ENCODE data around the gene CCT6B.
"Not testable (repeated sequence)": the region's sequence is repeated elsewhere in the genome, so short reads cannot be mapped to it uniquely, and the experiment has no call there.

CCT6B gene, protein sequence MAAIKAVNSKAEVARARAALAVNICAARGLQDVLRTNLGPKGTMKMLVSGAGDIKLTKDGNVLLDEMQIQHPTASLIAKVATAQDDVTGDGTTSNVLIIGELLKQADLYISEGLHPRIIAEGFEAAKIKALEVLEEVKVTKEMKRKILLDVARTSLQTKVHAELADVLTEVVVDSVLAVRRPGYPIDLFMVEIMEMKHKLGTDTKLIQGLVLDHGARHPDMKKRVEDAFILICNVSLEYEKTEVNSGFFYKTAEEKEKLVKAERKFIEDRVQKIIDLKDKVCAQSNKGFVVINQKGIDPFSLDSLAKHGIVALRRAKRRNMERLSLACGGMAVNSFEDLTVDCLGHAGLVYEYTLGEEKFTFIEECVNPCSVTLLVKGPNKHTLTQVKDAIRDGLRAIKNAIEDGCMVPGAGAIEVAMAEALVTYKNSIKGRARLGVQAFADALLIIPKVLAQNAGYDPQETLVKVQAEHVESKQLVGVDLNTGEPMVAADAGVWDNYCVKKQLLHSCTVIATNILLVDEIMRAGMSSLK

DNA sequence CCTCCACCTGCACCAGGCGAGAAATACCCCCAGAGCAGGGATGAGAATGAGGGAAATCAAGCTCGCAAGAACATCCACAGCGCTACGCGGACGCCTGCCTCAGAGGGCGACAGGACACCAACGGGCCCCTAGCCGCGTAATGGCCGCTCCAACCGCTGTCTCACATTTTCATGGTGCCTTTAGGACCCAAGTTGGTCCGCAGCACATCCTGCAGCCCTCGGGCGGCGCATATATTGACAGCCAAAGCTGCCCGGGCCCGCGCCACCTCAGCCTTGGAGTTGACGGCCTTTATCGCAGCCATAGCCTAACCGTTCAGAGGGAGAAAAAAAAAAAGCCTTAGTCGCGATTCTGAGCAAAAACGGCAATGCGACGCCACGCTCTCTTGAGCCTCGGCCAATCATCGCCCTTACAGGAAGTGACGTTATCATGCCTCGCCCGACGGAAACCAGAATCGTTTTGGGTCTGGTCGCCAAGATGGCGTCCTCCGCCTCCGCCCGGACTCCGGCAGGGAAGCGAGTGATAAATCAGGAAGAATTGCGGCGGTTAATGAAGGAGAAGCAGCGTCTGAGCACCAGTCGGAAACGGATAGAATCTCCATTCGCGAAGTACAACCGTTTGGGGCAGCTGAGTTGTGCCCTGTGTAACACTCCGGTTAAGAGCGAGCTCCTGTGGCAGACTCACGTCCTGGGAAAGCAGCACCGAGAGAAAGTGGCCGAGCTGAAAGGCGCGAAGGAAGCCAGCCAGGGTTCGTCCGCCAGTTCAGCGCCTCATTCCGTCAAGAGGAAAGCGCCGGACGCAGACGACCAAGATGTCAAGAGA is at the start of gene CCT6B, which contains the start of gene ZNF830:
Gene CCT6B, minus strand, starts transcription at position 368 of the 819 bp plus-strand sequence. Its CDS starts 67 bp downstream, at position 301.
Gene ZNF830, plus strand, starts transcription at position 448 of the 819 bp plus-strand sequence. Its CDS starts 27 bp downstream, at position 475.
- DNase-seq (ENCODE audit: low read depth in 1 of 2, low spot score in 1 of 2) = peak; percentile 66 to 74

DNA sequence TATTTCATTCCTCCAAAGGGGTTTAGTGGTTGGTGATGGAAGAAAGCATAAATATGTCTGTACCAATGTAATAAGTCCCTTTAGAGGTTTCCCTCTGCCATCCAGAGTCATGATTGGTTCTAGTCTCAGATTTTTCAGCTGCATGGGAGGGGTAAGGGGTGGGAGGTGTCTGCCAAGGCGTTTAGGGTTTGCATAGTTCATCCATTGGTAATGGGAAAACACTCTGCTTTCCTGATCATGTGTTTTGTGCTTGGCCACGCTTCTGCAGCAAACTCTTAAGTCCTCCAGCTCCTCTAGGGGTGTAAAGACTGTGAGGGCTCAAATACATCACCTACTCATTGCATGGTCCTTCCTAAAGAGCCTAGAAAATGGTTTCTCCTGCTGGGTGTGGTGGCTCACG is 48.8 kb upstream of the CCT6B start:
- no peak for DNase-seq (ENCODE audit: low read depth in 1 of 2, low spot score in 1 of 2)

DNA sequence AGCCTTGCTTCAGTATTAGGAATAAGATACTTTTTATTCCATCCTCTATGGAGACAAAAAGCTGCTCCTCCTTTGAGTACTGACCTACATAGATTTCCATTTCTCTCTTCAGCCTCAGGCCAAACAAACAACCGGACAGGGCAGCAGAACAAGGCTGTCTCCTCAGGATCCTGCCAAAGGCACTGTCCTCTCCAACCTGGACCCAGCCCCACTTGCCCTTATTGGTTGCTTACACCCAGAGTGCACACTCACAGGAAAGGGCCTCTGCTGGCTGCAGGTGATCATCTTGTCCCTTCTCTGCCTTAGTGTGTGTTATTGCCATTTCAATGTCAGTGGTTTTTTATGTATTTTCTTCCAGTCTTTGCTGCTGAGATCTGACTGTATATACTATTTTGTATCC is 45.7 kb upstream of the CCT6B start:
- no peak for DNase-seq (ENCODE audit: low read depth in 1 of 2, low spot score in 1 of 2)

DNA sequence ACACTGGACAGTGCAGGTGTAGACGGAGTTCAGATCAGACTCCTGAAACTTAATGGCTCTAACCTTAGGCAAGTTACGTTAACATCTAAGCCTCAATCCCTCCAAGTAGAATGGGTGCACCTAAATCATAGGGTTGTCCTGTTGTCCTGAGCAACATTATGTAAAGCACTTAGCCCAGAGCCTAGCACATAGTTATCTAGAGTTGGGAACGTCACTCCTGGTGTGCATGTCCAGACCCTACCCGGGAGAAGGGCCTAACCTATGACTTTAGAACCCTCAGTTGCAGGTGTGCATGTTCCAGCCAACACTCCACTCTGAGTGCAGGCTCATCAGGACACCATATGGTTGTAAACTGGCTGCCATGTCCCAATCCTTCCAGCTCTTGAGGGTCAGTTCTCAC is 45.1 kb upstream of the CCT6B start:
- DNase-seq (ENCODE audit: low read depth in 1 of 2, low spot score in 1 of 2) = no peak

DNA sequence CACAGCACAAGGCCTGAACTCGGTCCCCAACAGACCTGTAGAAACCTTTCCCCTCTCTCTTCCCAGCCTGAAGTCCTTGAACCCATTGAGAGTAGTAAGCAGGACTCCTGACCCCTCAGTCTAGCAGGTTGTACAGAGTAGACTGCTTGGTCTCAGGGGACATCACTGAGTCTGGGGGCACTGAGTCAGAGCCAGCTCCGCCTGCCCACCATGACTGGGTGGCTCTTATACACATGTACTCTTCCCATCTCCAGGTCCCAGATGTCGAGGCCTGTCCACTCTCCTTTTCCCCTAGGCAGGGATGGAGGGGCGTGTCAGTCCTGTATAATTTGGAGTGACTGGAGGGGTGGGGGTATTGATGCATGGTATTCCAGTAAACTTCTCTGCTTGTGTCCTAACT is 42.5 kb upstream of the CCT6B start:
- DNase-seq (ENCODE audit: low read depth in 1 of 2, low spot score in 1 of 2) = no peak

DNA sequence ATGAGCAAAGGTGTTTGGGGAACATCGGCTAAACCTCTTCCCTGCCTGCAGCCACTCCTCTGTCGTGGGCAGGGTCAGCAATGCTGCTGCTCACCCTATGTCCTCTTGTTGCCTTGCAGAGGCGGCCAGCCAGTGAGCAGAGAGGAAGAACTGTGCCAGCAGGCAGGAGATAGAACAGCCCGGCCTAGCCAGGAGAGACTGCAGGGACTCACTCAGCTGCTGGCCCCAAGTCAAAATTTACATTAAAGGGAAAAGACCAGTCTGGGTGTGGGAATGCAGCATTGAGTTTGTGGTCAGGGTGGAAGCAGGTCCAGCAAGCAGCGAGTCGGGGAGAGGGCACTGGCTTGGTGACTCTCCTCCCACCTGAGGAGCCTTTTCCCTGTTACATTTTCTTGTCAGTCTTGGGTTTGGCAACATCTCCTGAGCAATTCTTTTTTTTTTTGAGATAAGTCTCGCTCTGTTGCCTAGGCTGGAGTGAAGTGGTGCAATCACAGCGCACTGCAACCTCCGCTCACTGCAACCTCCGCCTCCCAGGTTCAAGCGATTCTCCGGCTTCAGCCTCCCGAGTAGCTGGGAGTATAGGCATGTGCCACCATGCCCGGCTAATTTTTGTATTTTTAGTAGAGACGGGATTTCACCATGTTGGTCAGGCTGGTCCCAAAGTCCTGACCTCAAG is 41.8 kb upstream of the CCT6B start:
- no peak for DNase-seq (ENCODE audit: low read depth in 1 of 2, low spot score in 1 of 2)

DNA sequence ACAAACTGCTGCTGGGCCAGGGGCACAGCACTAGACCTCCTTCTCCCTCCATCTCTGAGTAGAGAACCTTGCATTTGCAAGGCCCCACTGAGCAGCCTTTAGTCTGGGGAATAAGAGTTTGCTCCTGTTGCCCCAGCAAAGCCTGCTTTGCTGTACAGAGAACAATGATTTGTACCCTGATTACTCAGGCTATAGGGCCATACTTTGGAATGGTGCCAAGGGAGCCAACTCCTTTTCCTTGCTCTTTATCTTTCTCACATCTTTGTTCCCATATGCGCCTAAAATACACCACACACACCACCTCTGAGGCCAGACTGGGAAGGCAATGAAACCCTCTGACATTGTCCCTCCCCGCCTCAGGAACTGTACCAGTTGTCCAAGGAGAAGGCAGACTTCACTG is 40.3 kb upstream of the CCT6B start:
- no peak for DNase-seq (ENCODE audit: low read depth in 1 of 2, low spot score in 1 of 2)

DNA sequence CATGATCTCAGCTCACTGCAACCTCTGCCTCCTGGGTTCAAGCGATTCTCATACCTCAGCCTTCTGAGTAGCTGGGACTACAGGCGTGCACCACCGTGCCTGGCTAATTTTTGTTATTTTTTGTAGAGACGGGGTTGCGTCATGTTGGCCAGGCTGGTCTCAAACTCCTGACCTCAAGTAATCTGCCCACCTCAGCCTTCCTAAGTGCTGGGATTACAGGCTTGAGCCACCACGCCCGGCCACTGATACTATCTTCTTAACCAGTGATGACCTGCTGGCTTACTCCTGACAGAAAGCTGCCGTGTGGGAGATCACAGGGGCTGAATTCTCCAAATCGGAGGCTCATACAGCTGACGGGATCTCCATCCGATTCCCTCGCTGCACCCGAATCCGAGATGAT is 39.7 kb upstream of the CCT6B start:
- DNase-seq (ENCODE audit: low read depth in 1 of 2, low spot score in 1 of 2) = not testable (repeated sequence)

DNA sequence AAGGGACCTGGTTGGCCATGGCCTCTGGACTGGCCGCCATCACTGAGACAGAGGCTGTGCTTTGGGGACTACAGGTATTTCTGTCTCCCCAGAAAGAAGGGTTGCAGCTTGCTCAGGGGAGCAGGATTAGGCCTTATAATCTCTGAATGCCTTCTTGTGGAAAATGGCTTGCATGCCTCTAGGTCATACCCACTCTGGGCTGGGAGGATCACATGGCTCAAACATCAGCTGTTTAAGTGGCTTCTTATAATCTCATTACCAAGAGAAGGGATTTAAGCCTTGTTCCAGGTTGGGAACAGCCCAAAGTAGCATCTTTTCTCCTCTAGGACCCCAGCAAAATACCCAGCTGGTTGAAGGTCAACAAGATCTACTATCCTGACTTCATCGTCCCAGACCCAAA is 38.2 kb upstream of the CCT6B start:
- no peak for DNase-seq (ENCODE audit: low read depth in 1 of 2, low spot score in 1 of 2)

DNA sequence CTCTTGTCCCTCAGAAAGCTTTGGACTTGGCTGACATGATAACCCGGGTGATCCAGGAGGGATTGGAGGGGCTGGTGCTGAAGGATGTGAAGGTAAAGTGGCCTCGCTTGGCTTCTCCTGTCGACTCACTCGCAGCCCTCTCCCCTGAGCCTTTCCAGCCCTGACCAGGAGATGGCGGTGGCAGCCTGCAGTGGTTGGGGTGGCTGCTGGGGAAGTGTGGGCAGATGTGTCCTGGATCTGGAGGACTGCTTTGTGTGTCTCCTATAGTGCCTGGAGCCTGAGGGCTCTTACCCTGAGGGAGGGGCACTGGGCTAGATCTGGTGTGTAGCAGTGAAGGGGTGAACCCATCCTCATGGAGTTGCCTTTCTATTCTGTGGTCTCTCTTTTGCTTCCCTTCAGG is 36.9 kb upstream of the CCT6B start:
- DNase-seq (ENCODE audit: low read depth in 1 of 2, low spot score in 1 of 2) = peak; percentile 58 to 68

DNA sequence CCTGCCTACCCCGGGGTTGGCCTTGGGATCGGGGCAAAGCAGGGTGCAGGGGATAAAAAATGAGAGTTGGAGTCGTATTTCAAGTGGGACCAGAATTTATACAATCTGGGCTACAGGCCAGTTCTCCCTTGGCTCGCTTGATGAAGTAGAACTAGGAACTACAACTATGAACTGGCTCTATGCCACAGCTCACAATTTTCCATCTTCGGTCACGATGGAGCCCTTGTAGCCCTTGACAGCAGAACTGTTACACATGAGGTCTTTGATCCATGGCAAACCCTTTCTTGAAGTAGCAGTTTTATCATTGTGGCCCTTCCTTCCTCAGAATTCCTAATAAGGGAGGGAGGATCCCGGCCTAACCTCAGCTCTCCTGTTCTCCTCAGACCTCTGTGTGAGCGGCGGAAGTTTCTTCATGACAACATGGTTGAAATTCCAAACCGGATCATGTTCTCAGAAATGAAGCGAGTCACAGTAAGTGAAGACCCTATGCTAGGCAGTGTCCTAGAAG is 36.1 kb upstream of the CCT6B start:
- DNase-seq (ENCODE audit: low read depth in 1 of 2, low spot score in 1 of 2) = no peak

DNA sequence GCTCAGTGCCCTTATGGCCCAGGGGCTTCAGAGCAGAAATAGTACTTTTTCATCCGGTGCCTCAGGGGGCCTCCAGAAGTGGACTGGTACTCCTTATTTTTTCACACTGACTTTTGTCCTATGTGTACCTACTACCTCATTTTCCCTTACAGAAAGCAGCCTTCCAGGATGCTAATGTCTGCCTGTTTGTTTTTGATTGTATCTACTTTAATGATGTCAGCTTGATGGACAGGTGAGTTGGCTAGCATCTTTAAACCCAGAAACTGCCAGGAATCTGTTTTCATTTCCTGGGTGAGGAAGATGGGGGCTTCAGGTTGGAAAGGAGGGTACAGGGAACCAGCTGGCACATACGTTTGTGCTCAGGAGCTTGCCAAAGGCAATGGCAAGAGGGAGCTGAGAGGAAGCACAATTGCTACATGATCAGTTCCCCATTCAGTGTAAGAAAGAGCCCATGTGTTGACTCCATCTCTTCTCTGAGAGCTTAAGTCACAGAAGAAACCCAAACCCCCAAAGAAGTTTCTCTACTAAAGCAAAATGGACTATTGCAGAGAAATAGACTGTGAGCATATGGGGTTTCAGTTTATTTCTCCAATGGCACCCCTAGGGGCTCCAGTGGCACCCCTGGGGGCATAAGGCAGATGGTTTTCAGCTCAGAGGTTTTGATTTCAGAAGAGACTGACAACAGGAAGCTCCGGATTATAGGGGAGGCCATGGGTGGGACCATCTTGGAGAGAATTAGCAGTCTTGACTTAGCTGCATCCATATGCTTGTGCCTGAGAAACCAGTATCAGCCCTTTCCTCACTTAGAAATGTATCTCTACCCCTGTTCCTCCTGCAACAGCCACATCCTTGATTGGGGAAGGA is 35.4 kb upstream of the CCT6B start:
- DNase-seq (ENCODE audit: low read depth in 1 of 2, low spot score in 1 of 2) = no peak

DNA sequence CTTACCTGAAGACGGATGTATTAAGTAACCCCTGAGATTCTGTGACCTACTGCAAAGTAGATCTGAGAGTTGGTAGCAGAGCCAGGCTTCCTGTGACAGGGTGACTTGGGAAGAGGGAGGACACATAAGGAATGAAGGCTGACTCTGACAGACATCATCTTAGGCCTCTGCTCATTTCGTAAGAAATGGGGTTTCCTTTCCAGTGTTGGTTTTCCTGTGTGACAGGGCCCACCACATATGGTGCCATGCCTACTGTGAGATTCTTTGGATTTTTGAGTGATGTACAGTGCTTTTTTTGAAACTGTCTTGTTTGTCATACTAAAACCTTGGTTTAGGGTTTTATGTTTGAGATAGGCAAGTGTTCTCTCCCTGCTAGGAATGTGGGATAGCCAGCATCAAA is 31.8 kb upstream of the CCT6B start:
- DNase-seq (ENCODE audit: low read depth in 1 of 2, low spot score in 1 of 2) = no peak

DNA sequence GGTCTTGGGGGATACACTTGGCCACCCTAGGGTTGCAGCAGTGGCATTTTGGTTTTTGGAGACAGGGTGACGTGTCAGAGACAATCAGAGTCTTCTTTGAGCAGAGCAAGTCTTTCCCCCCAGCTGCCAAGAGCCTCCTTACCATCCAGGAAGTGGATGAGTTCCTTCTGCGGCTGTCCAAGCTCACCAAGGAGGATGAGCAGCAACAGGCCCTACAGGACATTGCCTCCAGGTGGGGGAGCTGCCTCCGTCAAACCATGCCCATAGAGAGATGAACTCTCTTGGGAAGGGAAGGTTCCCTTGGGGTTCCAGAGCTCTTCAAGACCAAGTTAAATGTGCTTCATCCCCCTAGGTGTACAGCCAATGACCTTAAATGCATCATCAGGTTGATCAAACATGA is 30.3 kb upstream of the CCT6B start:
- DNase-seq (ENCODE audit: low read depth in 1 of 2, low spot score in 1 of 2) = no peak

DNA sequence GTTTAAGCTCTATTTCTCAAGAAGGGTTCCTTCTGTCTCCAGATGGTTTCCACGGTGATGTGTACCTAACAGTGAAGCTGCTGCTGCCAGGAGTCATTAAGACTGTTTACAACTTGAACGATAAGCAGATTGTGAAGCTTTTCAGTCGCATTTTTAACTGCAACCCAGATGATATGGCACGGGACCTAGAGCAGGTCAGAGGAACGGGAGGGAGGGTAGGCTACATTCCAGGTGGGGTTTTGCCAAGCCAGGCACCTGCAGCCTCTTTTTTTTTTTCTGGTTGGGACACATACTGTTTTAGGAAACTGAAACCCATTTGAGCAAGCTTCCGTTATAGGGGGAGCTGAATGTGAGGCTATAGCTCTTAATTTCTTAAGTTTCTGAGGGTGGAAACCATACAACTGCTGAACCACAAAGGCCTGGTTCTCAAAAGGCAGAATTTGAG is 29.7 kb upstream of the CCT6B start:
- no peak for DNase-seq (ENCODE audit: low read depth in 1 of 2, low spot score in 1 of 2)

DNA sequence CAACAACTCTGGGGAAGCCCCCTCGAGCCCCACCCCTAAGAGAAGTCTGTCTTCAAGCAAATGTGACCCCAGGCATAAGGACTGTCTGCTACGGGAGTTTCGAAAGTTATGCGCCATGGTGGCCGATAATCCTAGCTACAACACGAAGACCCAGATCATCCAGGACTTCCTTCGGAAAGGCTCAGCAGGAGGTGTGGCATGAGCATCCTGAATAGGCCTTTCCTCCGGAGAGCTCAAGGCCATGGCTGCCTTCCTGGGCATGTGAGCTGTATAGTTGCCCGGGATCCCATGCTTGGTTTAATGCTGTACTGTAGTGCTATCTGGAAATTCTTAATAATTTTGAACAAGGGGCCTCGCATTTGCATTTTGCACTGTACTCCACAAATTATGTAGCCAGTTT is 28.2 kb upstream of the CCT6B start:
- no peak for DNase-seq (ENCODE audit: low read depth in 1 of 2, low spot score in 1 of 2)

DNA sequence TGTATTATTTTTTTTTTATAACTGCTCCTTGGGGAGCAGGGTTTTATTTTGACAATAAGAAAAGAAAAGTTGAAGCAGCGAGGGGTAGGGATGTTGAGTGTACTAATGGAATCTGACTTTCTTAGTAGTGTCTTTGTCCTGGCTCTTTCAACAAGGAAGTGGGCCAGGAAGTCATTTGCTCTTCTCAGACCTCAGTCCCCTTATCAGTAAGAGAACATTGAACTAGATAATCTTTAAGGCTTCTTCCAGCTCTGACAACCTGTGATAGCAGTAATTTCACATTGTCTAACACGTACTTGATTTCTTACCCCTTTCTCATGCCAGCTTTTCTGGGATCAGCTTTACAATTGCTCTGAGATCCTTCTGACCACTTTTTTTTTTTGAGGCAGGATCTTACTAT is 27.4 kb upstream of the CCT6B start:
- DNase-seq (ENCODE audit: low read depth in 1 of 2, low spot score in 1 of 2) = no peak

DNA sequence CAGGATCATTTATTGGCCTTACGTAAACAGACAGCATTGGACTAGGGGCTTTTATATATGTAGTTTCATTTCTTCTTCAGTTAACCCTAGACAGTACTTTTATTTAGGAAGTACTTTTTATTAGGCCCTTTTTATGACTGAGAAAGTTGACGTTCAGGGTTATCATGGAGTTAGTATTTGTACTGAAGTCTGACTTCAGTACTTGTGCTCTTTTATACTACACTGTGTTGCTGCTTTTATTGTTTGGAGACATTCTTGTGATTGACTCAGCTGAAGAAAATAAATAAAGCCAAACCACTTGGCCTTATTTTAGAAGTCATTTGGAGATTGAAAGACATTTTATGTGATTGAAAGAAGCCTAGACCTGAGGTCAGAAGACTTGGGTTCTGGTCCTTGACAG is 26.0 kb upstream of the CCT6B start:
- no peak for DNase-seq (ENCODE audit: low read depth in 1 of 2, low spot score in 1 of 2)

DNA sequence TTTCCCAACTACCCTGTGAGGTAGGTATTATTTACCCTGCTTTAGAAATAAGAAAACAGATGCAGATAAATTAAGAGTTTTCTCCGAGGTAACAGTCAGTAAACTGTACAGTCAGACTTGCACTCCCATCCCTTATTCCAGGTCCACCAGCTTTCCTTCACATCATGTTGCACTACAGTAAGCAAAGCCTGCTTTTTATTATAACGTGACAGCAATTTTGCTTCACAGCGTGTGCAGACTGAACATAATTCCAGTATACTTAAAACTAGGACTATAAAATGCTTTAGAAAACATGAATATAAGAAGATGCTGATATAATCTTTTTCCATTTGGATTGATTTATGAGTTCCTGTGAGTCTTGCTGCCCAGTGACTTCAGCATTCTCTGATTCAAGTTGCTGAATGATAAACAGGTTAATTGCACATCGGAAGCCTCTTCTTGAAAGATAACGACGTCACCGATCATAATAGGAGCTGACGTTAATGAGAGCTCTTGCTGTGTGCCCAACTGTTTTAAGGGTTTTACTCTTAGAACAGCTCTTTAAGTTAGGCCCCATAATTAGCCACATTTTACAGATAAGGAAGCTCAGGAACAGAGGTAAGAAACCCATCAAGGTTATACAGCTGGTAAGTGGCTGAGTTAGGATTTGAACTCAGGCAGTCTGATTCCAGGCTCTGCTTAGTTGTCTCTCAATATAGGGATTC is 20.4 kb upstream of the CCT6B start:
- DNase-seq (ENCODE audit: low read depth in 1 of 2, low spot score in 1 of 2) = no peak

Measured in stimulated activated CD4-positive, alpha-beta T cell treated with anti-CD3 and anti-CD28 coated beads, Interleukin-15, amount 100 ng/mL, for 1 hour (primary cell).